HepG2 (cell line): ENCODE data around the gene HMGN4. TPM values are rescaled to one million over a fixed set of nuclear protein-coding genes. Genes with fewer than 3 reads are reported as not detected.

Experiments used
- CBX5 ChIP-seq: sonication (generic); formaldehyde crosslinking; IDR thresholded peaks from 2 replicates; pipeline ENCODE4 v1.4.0; 2020; ENCODE audit warnings: missing genetic modification reagents, borderline replicate concordance
- EHMT2 ChIP-seq: fragments of 200-600 bp; sonication (generic); IDR thresholded peaks from 2 replicates; pipeline ENCODE4 v1.7.0; 2017; ENCODE audit warnings: antibody characterized with exemption, low read depth, low read length, borderline replicate concordance
- HMGA1 ChIP-seq: sonication (generic); formaldehyde crosslinking; conservative IDR thresholded peaks from 2 replicates; pipeline ENCODE4 v1.4.0; 2020; ENCODE audit warnings: missing genetic modification reagents
- KDM2A ChIP-seq: sonication (generic); formaldehyde crosslinking; IDR thresholded peaks from 2 replicates; pipeline ENCODE4 v1.4.0; 2020; ENCODE audit warnings: low read depth, missing genetic modification reagents, borderline replicate concordance
- MIER2 ChIP-seq: IDR thresholded peaks from 2 replicates; pipeline ENCODE4 v1.6.1; 2016; ENCODE audit warnings: missing biosample characterization, missing genetic modification reagents
- MTA3 ChIP-seq: sonication (generic); formaldehyde crosslinking; IDR thresholded peaks from 2 replicates; pipeline ENCODE4 v1.4.0; 2020; ENCODE audit warnings: missing genetic modification reagents
- RFX1 ChIP-seq: fragments of 450-650 bp; IDR thresholded peaks from 2 replicates; pipeline ENCODE4 v1.6.1; 2017
- RFX5 ChIP-seq: IDR thresholded peaks from 2 replicates; pipeline ENCODE4 v1.6.1; 2011; ENCODE audit warnings: low read depth, low read length, improper control_type of control experiment
- TEAD3 ChIP-seq: optimal IDR thresholded peaks from 2 replicates; pipeline ENCODE3; 2016; ENCODE audit warnings: borderline replicate concordance
- TMF1 ChIP-seq: sonication (generic); formaldehyde crosslinking; IDR thresholded peaks from 2 replicates; pipeline ENCODE4 v1.8.1; 2022; ENCODE audit warnings: low read depth, missing genetic modification reagents
- TSC22D2 ChIP-seq: sonication (generic); formaldehyde crosslinking; IDR thresholded peaks from 2 replicates; pipeline ENCODE4 v1.5.1; 2020; ENCODE audit warnings: missing genetic modification reagents, mild to moderate bottlenecking, borderline replicate concordance
- XBP1 ChIP-seq: sonication (generic); formaldehyde crosslinking; IDR thresholded peaks from 2 replicates; pipeline ENCODE4 v1.5.0; 2020; ENCODE audit warnings: missing genetic modification reagents
- ZIK1 ChIP-seq: sonication (generic); formaldehyde crosslinking; IDR thresholded peaks from 2 replicates; pipeline ENCODE4 v1.5.0; 2020; ENCODE audit warnings: mild to moderate bottlenecking, low read depth, missing genetic modification reagents, borderline replicate concordance
- ZMYM4 ChIP-seq: sonication (generic); formaldehyde crosslinking; IDR thresholded peaks from 2 replicates; pipeline ENCODE4 v1.8.1; 2023; ENCODE audit warnings: mild to moderate bottlenecking, missing genetic modification reagents
- ZNF143 ChIP-seq: sonication (generic); formaldehyde crosslinking; IDR thresholded peaks from 2 replicates; pipeline ENCODE4 v1.4.0; 2020; ENCODE audit warnings: missing genetic modification reagents
- ZNF331 ChIP-seq: sonication (generic); formaldehyde crosslinking; IDR thresholded peaks from 2 replicates; pipeline ENCODE4 v1.4.0; 2020; ENCODE audit warnings: missing genetic modification reagents
- ZNF564 ChIP-seq: sonication (generic); formaldehyde crosslinking; IDR thresholded peaks from 2 replicates; pipeline ENCODE4 v1.8.1; 2023; ENCODE audit warnings: mild to moderate bottlenecking, missing genetic modification reagents
- ZNF644 ChIP-seq: IDR thresholded peaks from 2 replicates; pipeline ENCODE4 v1.6.1; 2016; ENCODE audit warnings: low read depth
- polyA plus RNA-seq, 8 experiments: library from polyadenylated mRNA; depleted of rRNA in 3 of 8; stranded (reverse) in 7 of 8; unstranded in 1 of 8; fragments of >200 nt; fragmentation: Illumina TruSeq in 4 of 8; extraction: Trizol in 4 of 8; gene quantifications; 2 replicates each; pipeline versions ENCODE4 v1.2.1 to v1.2.3, GENCODE V29; 2011 to 2016; ENCODE audit warnings: low read depth in 4 of 8, missing spikeins in 1 of 8, mixed read lengths in 1 of 8; ENCODE audit not compliant: insufficient read depth in 1 of 8
- total RNA-seq, 5 experiments: library from RNA; depleted of rRNA; stranded (reverse); fragments of >200 nt; fragmentation: Illumina TruSeq; extraction: Trizol; gene quantifications; 2 replicates each; pipeline ENCODE4 v1.2.3, GENCODE V29; 2016; ENCODE audit warnings: low read depth in 1 of 5
- TF ChIP-seq, protein P1 (sequence below): sonication (generic); formaldehyde crosslinking; IDR thresholded peaks from 2 replicates; pipeline ENCODE4 v1.4.0; 2020; ENCODE audit warnings: missing genetic modification reagents, borderline replicate concordance
- TF ChIP-seq, protein P2 (sequence below): sonication (generic); formaldehyde crosslinking; IDR thresholded peaks from 2 replicates; pipeline ENCODE4 v1.4.0; 2020; ENCODE audit warnings: mild to moderate bottlenecking, missing genetic modification reagents
- TF ChIP-seq, protein P3 (sequence below): sonication (generic); formaldehyde crosslinking; IDR thresholded peaks from 2 replicates; pipeline ENCODE4 v1.8.1; 2022; ENCODE audit warnings: low read depth, mild to moderate bottlenecking, missing genetic modification reagents
- TF ChIP-seq, protein P4 (sequence below): sonication (generic); formaldehyde crosslinking; IDR thresholded peaks from 2 replicates; pipeline ENCODE4 v1.8.0; 2022; ENCODE audit warnings: mild to moderate bottlenecking, missing genetic modification reagents, moderate library complexity

Gene HMGN4
- total and polyA plus RNA-seq, 2 of the 13 experiments (the other 11 are each of a cell fraction or from before 2014, with no cell fraction given): 39.9 to 52.1 TPM

DNA sequence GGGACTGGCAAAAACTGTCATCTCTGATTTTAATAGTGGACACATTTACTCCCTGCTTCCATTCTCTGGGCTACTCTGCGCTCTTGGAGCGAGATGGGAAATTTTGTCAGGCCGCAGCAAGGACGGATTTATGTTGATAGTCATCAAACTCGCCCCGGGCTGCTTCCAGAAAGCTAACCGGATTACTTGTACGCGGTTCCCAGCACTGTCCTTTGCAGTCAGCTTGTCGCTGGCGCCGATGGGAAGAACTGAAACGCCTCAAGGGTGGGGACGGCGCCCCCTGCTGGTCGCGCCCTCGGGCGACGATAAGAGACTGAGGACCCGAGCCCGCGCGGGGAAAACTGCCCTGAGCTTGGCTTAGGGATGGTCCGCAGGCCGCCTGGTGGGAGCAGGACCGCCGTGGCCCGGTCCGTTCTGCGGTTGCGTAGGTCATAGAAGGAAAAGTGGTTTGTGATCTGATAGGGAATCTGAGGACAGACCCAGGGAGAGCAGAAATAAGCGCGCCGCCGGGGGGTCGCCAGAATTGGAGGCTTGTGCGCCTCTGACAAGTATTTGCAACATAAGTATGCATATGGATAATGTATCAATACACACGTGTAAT is 57.6 kb downstream of the HMGN4 start (continued):
- TF ChIP-seq, protein P1, sequence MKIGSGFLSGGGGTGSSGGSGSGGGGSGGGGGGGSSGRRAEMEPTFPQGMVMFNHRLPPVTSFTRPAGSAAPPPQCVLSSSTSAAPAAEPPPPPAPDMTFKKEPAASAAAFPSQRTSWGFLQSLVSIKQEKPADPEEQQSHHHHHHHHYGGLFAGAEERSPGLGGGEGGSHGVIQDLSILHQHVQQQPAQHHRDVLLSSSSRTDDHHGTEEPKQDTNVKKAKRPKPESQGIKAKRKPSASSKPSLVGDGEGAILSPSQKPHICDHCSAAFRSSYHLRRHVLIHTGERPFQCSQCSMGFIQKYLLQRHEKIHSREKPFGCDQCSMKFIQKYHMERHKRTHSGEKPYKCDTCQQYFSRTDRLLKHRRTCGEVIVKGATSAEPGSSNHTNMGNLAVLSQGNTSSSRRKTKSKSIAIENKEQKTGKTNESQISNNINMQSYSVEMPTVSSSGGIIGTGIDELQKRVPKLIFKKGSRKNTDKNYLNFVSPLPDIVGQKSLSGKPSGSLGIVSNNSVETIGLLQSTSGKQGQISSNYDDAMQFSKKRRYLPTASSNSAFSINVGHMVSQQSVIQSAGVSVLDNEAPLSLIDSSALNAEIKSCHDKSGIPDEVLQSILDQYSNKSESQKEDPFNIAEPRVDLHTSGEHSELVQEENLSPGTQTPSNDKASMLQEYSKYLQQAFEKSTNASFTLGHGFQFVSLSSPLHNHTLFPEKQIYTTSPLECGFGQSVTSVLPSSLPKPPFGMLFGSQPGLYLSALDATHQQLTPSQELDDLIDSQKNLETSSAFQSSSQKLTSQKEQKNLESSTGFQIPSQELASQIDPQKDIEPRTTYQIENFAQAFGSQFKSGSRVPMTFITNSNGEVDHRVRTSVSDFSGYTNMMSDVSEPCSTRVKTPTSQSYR (CRISPR knock-in tag): 0 out of 2 replicates have a peak, but pooled peaks have one; percentile 15
- TF ChIP-seq CBX5 (peak; percentile 89; the same call in 1 of the 2 replicates), MIER2 (CRISPR knock-in tag) (peak; percentile 76; the same call in 1 of the 2 replicates), ZMYM4 (peak; percentile 86), ZIK1 (no peak), TEAD3 (CRISPR knock-in tag) (peak; percentile 71), EHMT2 (no peak), RFX5 (peak; percentile 51; the same call in 1 of the 2 replicates), MTA3 (CRISPR knock-in tag) (no peak), TMF1 (CRISPR knock-in tag) (no peak), KDM2A (CRISPR knock-in tag) (peak; percentile 97), ZNF143 (peak; percentile 72), ZNF564 (peak; percentile 85; the same call in 1 of the 2 replicates), TSC22D2 (CRISPR knock-in tag) (peak; percentile 91; the same call in 1 of the 2 replicates), XBP1 (0 out of 2 replicates have a peak, but pooled peaks have one; percentile 66), HMGA1 (no peak), RFX1 (no peak), ZNF644 (CRISPR knock-in tag) (no peak; the same call in 1 of the 2 replicates), ZNF331 (CRISPR knock-in tag) (peak; percentile 93)
- TF ChIP-seq, protein P2, sequence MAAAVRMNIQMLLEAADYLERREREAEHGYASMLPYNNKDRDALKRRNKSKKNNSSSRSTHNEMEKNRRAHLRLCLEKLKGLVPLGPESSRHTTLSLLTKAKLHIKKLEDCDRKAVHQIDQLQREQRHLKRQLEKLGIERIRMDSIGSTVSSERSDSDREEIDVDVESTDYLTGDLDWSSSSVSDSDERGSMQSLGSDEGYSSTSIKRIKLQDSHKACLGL (CRISPR knock-in tag): 0 out of 2 replicates have a peak, but pooled peaks have one; percentile 42
- TF ChIP-seq, protein P3, sequence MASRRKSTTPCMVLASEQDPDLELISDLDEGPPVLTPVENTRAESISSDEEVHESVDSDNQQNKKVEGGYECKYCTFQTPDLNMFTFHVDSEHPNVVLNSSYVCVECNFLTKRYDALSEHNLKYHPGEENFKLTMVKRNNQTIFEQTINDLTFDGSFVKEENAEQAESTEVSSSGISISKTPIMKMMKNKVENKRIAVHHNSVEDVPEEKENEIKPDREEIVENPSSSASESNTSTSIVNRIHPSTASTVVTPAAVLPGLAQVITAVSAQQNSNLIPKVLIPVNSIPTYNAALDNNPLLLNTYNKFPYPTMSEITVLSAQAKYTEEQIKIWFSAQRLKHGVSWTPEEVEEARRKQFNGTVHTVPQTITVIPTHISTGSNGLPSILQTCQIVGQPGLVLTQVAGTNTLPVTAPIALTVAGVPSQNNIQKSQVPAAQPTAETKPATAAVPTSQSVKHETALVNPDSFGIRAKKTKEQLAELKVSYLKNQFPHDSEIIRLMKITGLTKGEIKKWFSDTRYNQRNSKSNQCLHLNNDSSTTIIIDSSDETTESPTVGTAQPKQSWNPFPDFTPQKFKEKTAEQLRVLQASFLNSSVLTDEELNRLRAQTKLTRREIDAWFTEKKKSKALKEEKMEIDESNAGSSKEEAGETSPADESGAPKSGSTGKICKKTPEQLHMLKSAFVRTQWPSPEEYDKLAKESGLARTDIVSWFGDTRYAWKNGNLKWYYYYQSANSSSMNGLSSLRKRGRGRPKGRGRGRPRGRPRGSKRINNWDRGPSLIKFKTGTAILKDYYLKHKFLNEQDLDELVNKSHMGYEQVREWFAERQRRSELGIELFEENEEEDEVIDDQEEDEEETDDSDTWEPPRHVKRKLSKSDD (CRISPR knock-in tag): 0 out of 2 replicates have a peak, but pooled peaks have one; percentile 50
- TF ChIP-seq, protein P4, sequence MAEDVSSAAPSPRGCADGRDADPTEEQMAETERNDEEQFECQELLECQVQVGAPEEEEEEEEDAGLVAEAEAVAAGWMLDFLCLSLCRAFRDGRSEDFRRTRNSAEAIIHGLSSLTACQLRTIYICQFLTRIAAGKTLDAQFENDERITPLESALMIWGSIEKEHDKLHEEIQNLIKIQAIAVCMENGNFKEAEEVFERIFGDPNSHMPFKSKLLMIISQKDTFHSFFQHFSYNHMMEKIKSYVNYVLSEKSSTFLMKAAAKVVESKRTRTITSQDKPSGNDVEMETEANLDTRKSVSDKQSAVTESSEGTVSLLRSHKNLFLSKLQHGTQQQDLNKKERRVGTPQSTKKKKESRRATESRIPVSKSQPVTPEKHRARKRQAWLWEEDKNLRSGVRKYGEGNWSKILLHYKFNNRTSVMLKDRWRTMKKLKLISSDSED: no peak
